ENCODE results near the gene NXF1.
A peak's percentile ranks its signal among the peaks of the same experiment; 100 is the strongest.
"Not testable (repeated sequence)": the region's sequence is repeated elsewhere in the genome, so short reads cannot be mapped to it uniquely, and the experiment has no call there.

The NXF1 gene

DNA sequence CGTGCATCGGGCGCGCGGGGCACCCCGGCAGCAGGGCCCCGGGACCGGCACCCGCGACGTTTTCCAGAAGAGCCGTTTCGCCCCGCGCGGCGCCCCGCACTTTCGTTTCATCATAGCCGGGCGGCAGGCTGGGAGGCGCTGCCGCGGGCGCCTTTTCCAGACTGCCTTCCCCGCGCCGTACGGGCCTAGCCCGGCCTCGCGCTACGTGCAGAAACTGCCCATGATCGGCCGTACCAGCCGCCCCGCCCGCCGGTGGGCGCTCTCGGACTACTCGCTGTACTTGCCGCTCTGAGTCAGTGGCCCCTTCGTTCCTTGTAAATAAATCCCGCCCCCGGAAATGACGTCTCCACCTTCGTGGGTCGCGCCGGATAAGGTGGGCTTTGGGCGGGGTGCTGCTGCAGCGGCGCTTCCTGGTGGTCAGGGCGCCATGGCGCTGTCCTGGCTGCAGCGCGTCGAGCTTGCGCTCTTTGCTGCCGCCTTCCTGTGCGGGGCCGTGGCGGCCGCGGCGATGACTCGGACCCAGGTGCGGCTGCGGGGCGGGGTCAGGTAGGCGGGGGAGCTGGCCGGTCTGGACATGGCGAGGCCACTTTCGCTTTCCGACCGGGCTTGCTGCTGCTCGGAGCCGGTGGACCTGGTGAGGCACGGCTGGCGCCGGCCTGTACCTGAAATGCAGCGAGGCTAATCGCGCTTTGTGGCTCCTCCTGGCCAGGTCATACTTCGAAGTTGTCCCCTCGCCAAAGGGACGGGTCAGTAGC lies 18.1 kb downstream of the NXF1 start, which contains the start of gene TMEM179B:
Gene TMEM179B (plus strand): TSS at position 398 of the 755 bp plus-strand sequence. CDS start 30 bp downstream, at position 428.
- peak; percentile 99 for DNase-seq (ENCODE audit: low spot score)

DNA sequence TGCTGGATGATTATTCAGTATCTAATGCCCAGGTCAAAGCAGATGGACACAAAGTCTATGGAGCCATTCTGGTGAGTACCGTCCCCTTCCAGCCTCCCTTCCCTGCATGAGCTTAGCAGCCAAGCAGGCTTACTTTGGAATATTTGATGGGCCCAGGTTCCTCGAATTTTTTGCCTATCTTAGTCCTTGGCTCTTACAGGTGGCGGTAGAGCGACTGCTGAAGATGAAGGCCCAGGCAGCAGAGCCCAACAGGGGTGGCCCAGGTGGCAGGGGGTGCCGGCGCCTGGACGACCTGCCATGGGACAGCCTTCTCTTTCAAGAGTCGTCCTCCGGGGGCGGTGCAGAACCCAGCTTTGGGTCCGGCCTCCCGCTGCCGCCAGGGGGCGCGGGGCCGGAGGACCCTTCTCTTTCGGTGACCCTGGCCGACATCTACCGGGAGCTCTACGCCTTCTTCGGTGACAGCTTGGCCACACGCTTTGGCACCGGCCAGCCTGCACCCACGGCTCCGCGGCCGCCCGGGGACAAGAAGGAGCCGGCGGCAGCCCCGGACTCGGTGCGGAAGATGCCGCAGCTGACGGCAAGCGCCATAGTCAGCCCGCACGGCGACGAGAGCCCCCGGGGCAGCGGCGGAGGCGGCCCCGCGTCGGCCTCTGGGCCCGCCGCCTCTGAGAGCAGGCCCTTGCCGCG lies 18.8 kb downstream of the NXF1 start:
- peak; percentile 81 for DNase-seq (ENCODE audit: low spot score)

DNA sequence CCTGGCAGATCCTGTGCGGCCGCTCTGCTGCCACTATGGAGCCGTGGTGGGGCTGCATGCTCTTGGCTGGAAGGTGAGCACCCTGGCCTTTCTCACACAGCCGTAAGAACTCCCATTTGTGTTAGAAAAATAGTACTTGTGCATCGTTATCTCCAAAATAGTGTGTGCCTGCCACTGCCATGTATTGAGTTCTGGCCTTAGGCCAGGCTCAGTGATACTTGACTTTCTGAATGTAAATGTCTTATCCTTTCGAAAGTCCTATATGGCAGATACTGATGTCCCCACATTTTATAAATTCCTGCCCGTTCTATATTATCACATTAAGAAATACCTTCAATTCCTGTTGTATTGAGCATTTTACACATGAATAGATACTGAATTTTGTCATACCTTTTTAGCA lies 22.5 kb downstream of the NXF1 start:
- DNase-seq (ENCODE audit: low spot score) = no peak

DNA sequence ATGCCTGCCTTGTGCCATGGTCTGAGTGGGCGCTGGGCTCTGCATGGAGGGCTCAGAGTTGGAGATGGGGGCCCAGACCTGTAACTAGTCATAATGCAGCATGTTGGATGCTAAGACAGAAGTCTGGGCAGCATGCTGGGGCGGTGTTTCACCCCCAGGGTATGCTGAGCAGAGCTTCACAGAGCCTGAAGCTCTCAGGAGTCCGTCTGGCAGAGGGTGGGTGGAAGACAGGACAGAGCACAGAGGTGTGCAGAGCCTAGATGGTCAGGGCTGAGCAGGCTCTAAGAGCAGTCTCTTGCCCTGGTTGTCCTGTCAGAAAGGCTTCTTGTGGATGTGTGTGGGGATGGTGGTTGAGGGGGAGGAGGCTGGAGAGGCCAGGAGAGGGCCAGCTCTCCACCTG lies 26.8 kb downstream of the NXF1 start:
- DNase-seq (ENCODE audit: low spot score) = no peak

DNA sequence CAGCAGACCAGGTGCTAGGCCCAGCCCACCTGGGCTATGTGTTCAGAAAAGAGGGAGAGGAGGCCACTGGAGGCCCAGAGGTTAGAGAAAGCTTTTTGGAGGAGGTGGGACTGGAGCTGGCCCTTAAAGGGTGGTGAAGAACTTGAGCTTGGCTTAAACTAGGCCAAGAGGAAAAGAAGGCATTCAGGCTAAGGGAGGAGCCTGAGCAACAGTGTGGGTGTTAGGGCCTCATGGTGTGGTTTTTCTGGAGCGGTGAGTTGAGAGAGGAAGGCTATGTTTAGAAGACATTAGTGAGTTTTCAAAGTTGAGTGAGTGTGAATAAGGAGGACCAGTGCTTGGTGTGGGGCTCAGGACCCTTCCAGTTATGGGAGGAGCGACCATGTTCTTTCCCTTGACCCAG lies 27.9 kb downstream of the NXF1 start:
- no peak for DNase-seq (ENCODE audit: low spot score)

DNA sequence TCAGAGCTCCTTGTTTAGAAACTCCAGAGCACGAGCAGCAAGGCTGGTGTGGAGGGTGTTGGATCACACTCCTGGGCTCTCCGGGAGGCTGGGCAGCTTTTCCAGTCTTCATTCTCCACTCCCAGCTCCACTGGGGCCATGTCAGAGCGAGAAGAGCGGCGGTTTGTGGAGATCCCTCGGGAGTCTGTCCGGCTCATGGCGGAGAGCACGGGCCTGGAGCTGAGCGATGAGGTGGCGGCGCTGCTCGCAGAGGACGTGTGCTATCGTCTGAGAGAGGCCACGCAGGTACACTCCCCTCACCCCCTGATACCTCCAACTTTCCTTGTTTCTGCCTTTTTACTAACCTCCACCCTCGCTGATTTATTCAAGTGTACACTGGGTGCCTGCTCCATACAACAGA lies 29.6 kb downstream of the NXF1 start:
- DNase-seq (ENCODE audit: low spot score) = no peak

DNA sequence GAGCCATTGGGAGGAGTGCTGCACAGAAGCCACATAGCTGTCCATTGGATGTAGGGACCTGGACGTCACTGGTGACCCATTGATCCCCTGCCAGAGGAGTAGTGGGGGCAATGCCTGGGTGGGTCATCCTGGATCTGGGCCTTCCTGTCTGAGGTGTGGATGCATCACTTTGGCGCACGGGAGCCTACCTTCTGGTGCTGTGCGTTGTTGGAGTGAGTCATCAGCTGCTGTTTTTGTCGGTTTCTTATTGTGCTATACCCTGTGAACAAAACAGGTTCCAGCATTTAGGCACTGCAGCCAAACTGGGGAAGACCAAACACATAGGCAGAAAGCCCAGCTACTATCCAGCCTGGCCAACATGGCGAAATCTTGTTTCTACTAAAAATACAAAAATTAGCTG lies 30.8 kb downstream of the NXF1 start:
- no peak for DNase-seq (ENCODE audit: low spot score)

DNA sequence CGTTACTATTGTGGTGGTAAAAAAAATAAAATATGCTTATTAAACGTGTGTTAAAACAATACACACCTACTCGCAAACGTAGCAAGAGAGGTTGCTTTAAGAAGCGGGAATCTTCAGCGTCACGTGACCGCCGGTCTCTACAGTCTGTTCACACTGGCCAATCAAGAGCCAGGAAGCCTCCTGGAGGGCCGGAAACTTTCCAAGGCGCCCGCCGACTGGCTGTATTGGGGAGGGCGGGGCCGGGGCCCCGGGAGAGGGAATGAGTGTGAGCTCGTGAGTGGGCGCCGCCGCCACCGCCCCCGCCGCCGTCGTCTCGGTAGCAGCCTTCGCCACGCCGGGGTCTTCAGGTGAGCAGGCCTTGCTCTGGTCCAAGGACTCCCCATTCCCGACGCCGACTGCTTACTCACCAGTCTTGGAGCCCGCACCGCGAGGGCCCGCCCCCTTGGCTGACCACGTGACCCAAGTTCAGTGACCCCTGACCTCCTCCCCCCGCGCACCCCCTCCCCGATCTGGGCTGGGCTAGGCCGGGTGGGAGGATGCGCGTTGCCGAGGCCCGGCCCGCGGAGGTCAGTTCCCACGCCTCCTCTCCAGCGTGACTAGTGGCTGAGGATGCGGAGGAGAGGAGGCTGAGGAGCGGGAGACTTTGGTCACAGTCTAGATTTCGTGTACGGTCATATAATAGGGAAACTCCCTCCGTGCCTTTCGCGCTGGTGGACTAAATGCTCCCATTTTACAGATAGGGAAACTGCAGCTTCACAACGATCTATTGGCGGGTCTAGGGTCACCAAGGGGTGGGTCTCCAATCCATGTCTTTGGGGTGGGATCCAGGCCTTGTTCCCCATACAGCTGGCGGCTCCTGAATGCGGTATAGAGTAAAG lies 33.9 kb downstream of the NXF1 start, which contains the start of gene TAF6L:
Gene TAF6L (plus strand): TSS at position 253 of the 878 bp plus-strand sequence. CDS start 4,388 bp downstream, outside the sequence.
- DNase-seq (ENCODE audit: low spot score) = peak; percentile 100

DNA sequence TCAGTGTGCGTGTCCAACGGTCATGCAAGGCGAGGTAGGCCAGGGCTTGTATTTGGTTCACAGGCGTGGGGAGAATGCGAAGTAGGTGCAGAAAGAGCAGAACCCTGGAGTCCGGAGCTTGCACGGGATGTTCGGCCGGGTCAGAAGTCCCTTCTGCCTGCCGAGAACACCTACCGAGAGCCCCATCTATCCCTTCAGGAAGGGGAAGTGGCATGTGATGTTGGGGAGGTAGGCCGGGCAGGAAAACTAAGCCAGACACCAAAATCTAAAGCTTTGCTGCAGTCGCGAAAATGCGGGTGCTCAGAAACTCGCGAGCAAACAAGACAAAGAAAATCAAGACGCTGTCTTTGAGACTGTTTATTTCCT lies 34.5 kb downstream of the NXF1 start:
- no peak for DNase-seq (ENCODE audit: low spot score)

DNA sequence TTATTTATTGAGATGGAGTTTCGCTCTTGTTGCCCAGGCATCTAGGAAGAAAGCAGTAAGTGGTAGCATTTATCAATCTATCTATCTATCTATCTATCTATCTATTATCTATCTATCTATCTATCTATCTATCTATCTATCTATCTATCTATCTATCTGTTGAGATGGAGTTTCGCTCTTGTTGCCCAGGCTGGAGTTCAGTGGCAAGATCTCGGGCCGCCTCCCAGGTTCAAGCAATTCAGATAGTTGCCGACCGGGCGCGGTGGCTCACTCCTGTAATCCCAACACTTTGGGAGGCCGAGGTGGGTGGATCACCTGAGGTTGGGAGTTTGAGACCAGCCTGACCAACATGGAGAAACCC lies 44.4 kb downstream of the NXF1 start:
- DNase-seq (ENCODE audit: low spot score) = not testable (repeated sequence)

DNA sequence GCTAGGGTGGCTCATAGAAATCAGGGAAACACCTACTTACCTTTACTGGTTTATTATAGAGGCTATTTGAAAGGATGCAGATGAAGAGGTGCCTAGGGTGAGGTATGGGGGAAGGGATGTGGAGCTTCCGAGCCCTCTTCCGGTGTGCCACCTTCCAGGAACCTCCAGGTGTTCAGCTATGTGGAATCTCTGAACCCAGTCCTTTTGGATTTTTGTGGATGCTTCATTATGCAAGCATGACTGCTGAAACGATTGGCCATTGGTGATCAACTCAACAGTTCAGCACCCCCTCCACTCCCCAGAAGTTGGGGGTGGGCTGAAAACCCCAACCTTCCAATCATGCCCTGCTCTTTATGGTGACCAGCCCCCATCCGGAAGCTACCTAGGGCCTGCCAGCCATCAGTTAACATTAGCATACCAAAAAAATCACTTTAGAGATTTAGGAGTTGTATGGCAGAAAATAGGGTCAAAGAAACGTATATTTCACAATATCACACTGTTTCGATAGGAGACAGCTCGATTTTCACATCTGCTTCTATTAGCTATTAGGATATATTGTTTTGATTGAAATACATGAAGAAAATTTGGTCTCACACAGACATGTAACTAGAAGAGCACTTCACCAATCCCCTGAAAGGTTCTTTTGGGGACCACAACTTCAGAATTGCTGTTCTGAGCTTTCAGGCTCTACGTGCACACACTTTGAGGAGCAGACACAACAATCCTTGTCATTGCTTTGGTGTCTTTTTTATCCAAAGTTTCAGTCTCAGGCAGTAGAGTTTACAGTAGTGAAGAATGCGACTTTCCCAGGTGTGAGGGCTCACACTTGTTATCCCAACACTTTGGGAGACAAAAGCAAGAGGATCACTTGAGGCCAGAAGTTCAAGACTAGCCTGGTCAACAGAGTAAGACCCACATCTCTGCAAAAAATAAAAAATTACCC lies 47.1 kb downstream of the NXF1 start:
- no peak for DNase-seq (ENCODE audit: low spot score)

DNA sequence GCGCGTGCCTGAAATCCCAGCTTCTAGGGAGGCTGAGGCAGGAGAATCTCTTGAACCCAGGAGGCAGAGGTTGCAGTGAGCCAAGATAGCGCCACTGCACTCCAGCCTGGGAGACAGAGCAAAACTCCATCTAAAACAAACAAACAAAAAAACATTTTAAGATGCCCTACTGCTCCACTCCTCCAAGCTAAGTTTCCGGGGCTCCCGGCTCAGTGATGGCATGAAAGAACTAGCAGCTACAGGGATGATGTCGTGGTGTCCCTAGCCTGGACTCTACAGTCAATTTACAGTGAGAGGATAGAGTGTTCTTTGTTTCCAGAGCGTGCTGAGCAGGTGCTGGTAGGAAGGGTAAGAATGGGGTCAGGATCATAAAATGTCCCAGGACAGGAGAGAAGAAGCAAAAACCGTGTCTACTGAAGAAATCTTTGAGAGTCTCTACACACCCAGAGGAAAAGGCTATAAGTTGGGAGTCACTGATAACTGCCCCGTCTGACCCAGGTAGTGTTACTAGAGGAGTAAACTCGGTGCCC lies 50.1 kb downstream of the NXF1 start:
- DNase-seq (ENCODE audit: low spot score) = no peak

DNA sequence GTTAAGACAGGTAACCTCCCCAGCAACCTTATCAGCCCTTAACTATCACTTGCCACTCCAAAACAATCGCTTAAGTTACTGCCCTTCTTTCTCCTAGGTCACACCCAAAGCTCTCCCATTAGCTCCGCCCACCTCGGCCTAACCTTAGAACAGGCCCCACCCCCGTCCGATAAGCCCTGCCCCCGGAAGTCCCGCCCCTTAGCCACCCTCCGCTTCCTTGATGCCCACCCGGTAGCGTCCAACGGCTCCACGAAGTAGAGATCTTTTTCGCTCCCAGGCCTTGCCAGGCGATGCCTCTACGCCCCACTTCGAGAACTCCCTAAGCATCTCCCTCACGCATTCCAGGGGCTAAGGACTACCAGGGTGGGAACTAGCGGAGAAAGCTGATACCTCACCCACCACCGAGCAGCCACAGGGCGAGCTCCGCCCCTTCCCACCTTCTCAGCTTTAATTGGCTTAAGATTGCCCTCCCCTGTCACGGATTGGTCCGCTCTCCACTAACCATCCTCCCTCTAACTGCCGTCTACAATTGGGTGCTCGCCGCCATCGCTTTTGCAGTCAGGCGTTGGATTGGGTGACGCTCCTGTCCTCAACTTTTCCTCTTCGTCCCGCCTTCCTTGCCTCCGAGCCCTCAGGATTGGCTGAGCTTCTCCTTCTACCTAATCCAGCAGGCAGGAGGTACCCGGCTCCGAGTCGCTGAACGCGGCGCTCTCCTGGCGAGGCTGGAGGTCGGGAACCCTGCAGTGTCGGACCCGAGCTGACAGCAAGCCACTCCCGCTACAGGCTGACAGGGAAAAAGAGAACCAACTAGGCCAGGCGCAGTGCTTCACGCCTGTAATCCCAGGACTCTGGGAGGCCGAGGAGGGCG lies 51.3 kb downstream of the NXF1 start, which contains the start of gene ZBTB3:
Gene ZBTB3 (minus strand): TSS at position 425 of the 868 bp plus-strand sequence. CDS start 496 bp downstream, outside the sequence.
- peak; percentile 100 for DNase-seq (ENCODE audit: low spot score)

DNA sequence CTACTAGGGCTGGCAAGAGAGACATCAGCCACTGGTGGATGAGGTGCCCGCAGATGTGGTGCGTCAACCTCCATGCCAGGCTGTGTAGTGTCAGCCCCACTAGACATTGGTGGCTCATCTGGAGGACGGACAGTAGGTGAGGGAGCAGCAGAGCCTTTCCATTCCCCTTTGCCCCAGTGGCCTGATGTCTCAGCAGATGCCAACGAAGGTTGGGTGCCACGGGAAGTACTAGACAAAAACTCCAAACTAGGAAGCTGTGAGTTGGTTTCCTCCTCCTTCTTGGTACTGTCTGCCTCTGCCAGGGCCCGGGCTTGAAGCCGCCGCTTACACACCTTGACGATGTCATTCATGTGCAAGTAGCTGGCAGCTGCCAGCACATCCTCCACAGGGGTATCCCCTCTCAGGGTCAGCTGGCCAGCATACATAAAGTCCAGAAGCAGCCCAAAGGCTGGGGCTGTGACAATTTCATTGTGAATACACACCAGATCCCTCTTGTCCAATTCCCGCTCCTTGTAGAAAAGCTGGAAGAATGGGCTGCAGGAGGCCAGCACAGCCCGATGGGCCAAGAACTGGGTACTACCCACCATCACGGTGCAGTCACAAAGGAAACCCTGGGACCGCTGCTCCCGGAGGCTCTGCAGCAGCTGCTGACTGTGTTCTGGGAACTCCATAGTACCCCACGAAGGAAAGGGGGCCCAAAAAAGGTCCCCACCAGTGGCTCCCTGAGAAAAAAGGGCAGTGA lies 52.1 kb downstream of the NXF1 start:
- DNase-seq (ENCODE audit: low spot score) = no peak

DNA sequence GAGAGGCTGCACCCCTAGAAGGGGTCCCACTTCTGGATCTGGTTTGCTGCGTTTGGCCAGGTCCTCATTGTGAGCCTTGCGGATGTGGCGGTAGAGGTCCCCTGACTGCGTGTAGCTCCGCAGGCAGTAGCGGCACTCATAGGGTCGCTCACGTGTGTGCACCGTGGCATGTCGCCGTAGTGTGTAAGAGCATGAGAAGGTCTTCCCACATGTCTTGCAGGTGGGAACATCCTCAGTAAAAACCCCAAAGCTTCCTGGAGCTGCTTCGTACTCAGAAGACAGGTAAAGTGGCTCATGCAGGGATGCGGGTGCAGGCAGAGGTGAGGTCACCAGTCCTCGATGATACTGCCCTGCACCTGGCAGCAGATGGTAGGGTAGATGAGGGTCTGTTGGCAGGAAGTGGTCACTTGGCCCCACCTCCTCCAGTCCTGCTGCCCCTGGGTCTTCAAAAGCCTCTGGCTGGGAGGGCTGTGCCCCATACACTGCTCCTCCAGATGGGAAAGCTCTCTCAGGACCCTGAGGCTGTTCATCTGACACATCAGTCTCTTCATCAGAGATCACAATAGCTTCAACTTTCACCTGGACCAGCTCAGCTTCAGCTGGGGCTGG lies 53.0 kb downstream of the NXF1 start:
- DNase-seq (ENCODE audit: low spot score) = no peak

DNA sequence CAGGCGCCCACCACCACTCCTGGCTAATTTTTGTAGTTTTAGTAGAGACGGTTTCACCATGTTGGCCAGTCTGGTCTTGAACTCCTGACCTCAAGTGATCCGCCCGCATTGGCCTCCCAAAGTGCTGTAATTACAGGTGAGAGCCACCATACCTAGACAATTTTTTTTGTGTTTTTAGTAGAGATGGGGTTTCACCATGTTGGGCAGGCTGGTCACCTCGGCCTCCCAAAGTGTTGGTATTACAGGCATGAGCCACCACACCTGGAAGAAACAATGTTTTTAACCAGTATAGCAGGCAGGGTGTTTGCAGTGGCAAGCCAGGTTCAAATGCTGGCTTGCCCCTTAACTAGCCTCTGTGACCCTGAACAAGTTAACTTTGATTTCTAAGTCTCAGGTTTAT lies 55.3 kb downstream of the NXF1 start:
- not testable (repeated sequence) for DNase-seq (ENCODE audit: low spot score)

DNA sequence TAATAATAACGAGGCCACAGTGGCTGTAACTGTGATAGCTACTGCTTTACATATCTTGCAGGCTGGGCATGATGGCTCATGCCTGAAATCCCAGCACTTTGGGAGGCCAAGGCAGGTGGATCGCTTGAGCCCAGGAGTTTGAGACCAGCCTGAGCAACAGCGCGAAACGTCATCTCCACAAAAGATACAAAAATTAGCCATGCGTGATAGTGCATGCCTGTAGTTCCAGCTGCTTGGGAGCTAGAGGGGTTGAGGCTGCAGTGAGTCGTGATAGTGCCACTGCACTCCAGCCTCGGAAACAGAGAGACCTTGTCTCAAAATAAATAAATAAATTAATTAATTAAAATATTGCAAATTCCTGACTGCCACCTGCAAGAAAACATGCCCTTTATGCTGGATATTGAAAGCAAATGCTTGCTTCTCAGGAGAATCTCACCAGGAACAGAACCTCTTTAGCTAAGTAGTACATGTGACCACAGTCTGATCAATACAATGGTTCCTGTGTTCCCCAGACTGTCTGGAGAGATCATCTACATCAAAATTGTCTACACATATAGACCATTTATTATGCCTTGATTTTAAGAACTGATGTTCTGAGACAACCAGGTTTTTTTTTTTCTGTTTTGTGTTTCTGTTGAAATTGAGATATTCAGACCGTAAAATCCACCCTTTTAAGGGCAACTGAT lies 57.6 kb downstream of the NXF1 start:
- DNase-seq (ENCODE audit: low spot score) = no peak
